ENCODE data around the gene NOTCH1. TPM values are rescaled to one million over a fixed set of nuclear protein-coding genes. Genes with fewer than 3 reads are reported as not detected.

The NOTCH1 gene
- total and polyA plus RNA-seq, 2 experiments from 2014 or later: 7.1 to 20.9 TPM

- H3K4me3 ChIP-seq: no peak overlapping the region
- H3K4me1 ChIP-seq (ENCODE audit: low read depth): no peaks in the 10 kb centered on the region
- peak overlapping the region; percentile 43 for H3K27ac ChIP-seq
- no peaks in the 10 kb centered on the region for H3K27me3 ChIP-seq
- no peaks in the 10 kb centered on the region for H3K9me3 ChIP-seq (ENCODE audit: low read depth)
- no peak for TF ChIP-seq CTCF (IDR thresholded peaks at IDR 0.05; ENCODE audit: low read depth, low read length)
- peak in 1 of 2 donors; percentile 65 for DNase-seq (ENCODE audit: low read depth in 1 of 2, low spot score in 1 of 2)
- H3K36me3 ChIP-seq: peaks cover 51% of the 10 kb centered on the region
Observed at GRCh38 chr9:136451221-136451877, 94.5 kb downstream of the NOTCH1 start.

- DNase-seq (ENCODE audit: low read depth in 1 of 2, low spot score in 1 of 2): no peak
- no peak overlapping the region for H3K27ac ChIP-seq
- H3K4me1 ChIP-seq (ENCODE audit: low read depth): no peaks in the 10 kb centered on the region
- peaks cover 44% of the 10 kb centered on the region for H3K36me3 ChIP-seq
- no peak for TF ChIP-seq CTCF (IDR thresholded peaks at IDR 0.05; ENCODE audit: low read depth, low read length)
- H3K27me3 ChIP-seq: no peaks in the 10 kb centered on the region
- no peak overlapping the region for H3K4me3 ChIP-seq
- H3K9me3 ChIP-seq (ENCODE audit: low read depth): no peaks in the 10 kb centered on the region
Observed at GRCh38 chr9:136448655-136449054, 97.2 kb downstream of the NOTCH1 start.

- Histone ChIP-seq H3K36me3 (peaks cover 50% of the 10 kb centered on the region), H3K4me3 (no peak overlapping the region), H3K27me3 (no peaks in the 10 kb centered on the region), H3K9me3 (ENCODE audit: low read depth) (no peaks in the 10 kb centered on the region), H3K4me1 (ENCODE audit: low read depth) (no peaks in the 10 kb centered on the region), H3K27ac (no peak overlapping the region)
- no peak for TF ChIP-seq CTCF (IDR thresholded peaks at IDR 0.05; ENCODE audit: low read depth, low read length)
- DNase-seq (ENCODE audit: low read depth in 1 of 2, low spot score in 1 of 2): no peak
Observed at GRCh38 chr9:136447173-136447778, 98.6 kb downstream of the NOTCH1 start.

GRCh38 chr9:136445799-136446198, 100.0 kb downstream of the NOTCH1 start:
- Histone ChIP-seq H3K4me1 (ENCODE audit: low read depth) (no peaks in the 10 kb centered on the region), H3K4me3 (no peak overlapping the region), H3K27me3 (no peaks in the 10 kb centered on the region), H3K9me3 (ENCODE audit: low read depth) (no peaks in the 10 kb centered on the region), H3K27ac (no peak overlapping the region), H3K36me3 (peaks cover 55% of the 10 kb centered on the region)
- TF ChIP-seq CTCF (IDR thresholded peaks at IDR 0.05; ENCODE audit: low read depth, low read length): no peak
- no peak for DNase-seq (ENCODE audit: low read depth in 1 of 2, low spot score in 1 of 2)

Other genes with a start within 250 kb of the NOTCH1 start
- gene CCDC187, start 242.0 kb downstream of the NOTCH1 start, total RNA-seq: 0.56 and 1.3 TPM in 2 replicates
- gene CCDC187, start 242.0 kb downstream of the NOTCH1 start, polyA plus RNA-seq: 0.13 and 0.16 TPM in 2 replicates
- 88.3 and 116 TPM in 2 replicates for gene GPSM1, start 218.5 kb downstream of the NOTCH1 start, total RNA-seq
- 52.2 and 58.5 TPM in 2 replicates for gene GPSM1, start 218.5 kb downstream of the NOTCH1 start, polyA plus RNA-seq
- gene DNLZ, start 182.3 kb downstream of the NOTCH1 start, total RNA-seq: 28.0 and 45.4 TPM in 2 replicates
- 31.8 and 48.2 TPM in 2 replicates for gene DNLZ, start 182.3 kb downstream of the NOTCH1 start, polyA plus RNA-seq
- gene CARD9, start 172.4 kb downstream of the NOTCH1 start, total RNA-seq: 0.46 and 2.1 TPM in 2 replicates
- 2.1 TPM in 2 replicates for gene CARD9, start 172.4 kb downstream of the NOTCH1 start, polyA plus RNA-seq
- gene SNAPC4, start 145.9 kb downstream of the NOTCH1 start, total RNA-seq: 9.6 and 12.7 TPM in 2 replicates
- 7.7 and 8.7 TPM in 2 replicates for gene SNAPC4, start 145.9 kb downstream of the NOTCH1 start, polyA plus RNA-seq
- 25.6 and 38.3 TPM in 2 replicates for gene ENTR1, start 135.4 kb downstream of the NOTCH1 start, total RNA-seq
- gene ENTR1, start 135.4 kb downstream of the NOTCH1 start, polyA plus RNA-seq: 25.5 and 30.2 TPM in 2 replicates
- gene PMPCA, start 135.4 kb downstream of the NOTCH1 start, total RNA-seq: 73.5 and 74.5 TPM in 2 replicates
- gene PMPCA, start 135.4 kb downstream of the NOTCH1 start, polyA plus RNA-seq: 128 and 146 TPM in 2 replicates
- gene INPP5E, start 106.2 kb downstream of the NOTCH1 start, total RNA-seq: 19.2 and 26.8 TPM in 2 replicates
- gene INPP5E, start 106.2 kb downstream of the NOTCH1 start, polyA plus RNA-seq: 14.9 and 19.5 TPM in 2 replicates
- gene SEC16A, start 63.0 kb downstream of the NOTCH1 start, total RNA-seq: 33.5 and 39.5 TPM in 2 replicates
- 32.3 and 35.8 TPM in 2 replicates for gene SEC16A, start 63.0 kb downstream of the NOTCH1 start, polyA plus RNA-seq
- gene EGFL7, start 116.9 kb upstream of the NOTCH1 start, total RNA-seq: 64.1 and 82.9 TPM in 2 replicates
- 50.9 and 90.0 TPM in 2 replicates for gene EGFL7, start 116.9 kb upstream of the NOTCH1 start, polyA plus RNA-seq
- gene AGPAT2, start 141.4 kb upstream of the NOTCH1 start, total RNA-seq: 59.0 and 72.5 TPM in 2 replicates
- gene AGPAT2, start 141.4 kb upstream of the NOTCH1 start, polyA plus RNA-seq: 103 and 104 TPM in 2 replicates
- 163 and 188 TPM in 2 replicates for gene DIPK1B, start 166.5 kb upstream of the NOTCH1 start, total RNA-seq
- 162 and 190 TPM in 2 replicates for gene DIPK1B, start 166.5 kb upstream of the NOTCH1 start, polyA plus RNA-seq
- gene LCN10, start 196.9 kb upstream of the NOTCH1 start, total RNA-seq: 0.63 TPM in 1 of 2 replicates, not detected in the other
- gene LCN10, start 196.9 kb upstream of the NOTCH1 start, polyA plus RNA-seq: 0.25 and 0.71 TPM in 2 replicates
- not detected in 2 replicates for gene LCN6, start 202.5 kb upstream of the NOTCH1 start, total RNA-seq
- not detected in 2 replicates for gene LCN6, start 202.5 kb upstream of the NOTCH1 start, polyA plus RNA-seq
- gene LCN8, start 212.2 kb upstream of the NOTCH1 start, total RNA-seq: not detected in 2 replicates
- 0.81 TPM in 1 of 2 replicates, not detected in the other for gene LCN8, start 212.2 kb upstream of the NOTCH1 start, polyA plus RNA-seq
- gene LCN15, start 218.5 kb upstream of the NOTCH1 start, total RNA-seq: 0.32 and 0.77 TPM in 2 replicates
- gene LCN15, start 218.5 kb upstream of the NOTCH1 start, polyA plus RNA-seq: 0.17 TPM in 1 of 2 replicates, not detected in the other
- gene TMEM141, start 245.3 kb upstream of the NOTCH1 start, total RNA-seq: 200 and 306 TPM in 2 replicates
- gene TMEM141, start 245.3 kb upstream of the NOTCH1 start, polyA plus RNA-seq: 169 and 238 TPM in 2 replicates